HG02885 (cell line): ENCODE data around the gene APRT.
"Not testable (repeated sequence)": the region's sequence is repeated elsewhere in the genome, so short reads cannot be mapped to it uniquely, and the experiment has no call there.

ENCODE experiments used
- ATAC-seq: cut with Tn5 transposase; IDR thresholded peaks from one replicate; pipeline ENCODE4 v1.9.1; 2021; ENCODE audit warnings: mild to moderate bottlenecking; ENCODE audit not compliant: unreplicated experiment, poor library complexity

APRT gene

GRCh38 chr16:88792078-88792550, 19.6 kb downstream of the APRT start:
- no peak for ATAC-seq

GRCh38 chr16:88790312-88791211, 21.2 kb downstream of the APRT start:
- no peak for ATAC-seq

GRCh38 chr16:88789594-88789993, 22.1 kb downstream of the APRT start:
- no peak for ATAC-seq

GRCh38 chr16:88788749-88789148, 23.0 kb downstream of the APRT start:
- not testable (repeated sequence) for ATAC-seq

GRCh38 chr16:88787579-88788314, 24.0 kb downstream of the APRT start:
- no peak for ATAC-seq

GRCh38 chr16:88785106-88785924, 26.4 kb downstream of the APRT start, which contains the start of gene PIEZO1:
Gene PIEZO1, minus strand, starts transcription at chr16:88785220. Its CDS starts 256 bp downstream, at chr16:88784964.
- ATAC-seq, result peak; percentile 44

- ATAC-seq, result no peak
These were observed 26.9 kb downstream of the APRT start for GRCh38 chr16:88784856-88785105.

- ATAC-seq, result peak; percentile 10
These were observed 27.5 kb downstream of the APRT start for GRCh38 chr16:88784074-88784855.

GRCh38 chr16:88783391-88784073, 28.2 kb downstream of the APRT start:
- ATAC-seq, result no peak

GRCh38 chr16:88782454-88783390, 29.0 kb downstream of the APRT start:
- no peak for ATAC-seq

GRCh38 chr16:88781140-88782077, 30.3 kb downstream of the APRT start:
- ATAC-seq, result peak; percentile 35

- no peak for ATAC-seq
These were observed 31.3 kb downstream of the APRT start for GRCh38 chr16:88780142-88781062.

GRCh38 chr16:88779406-88780141, 32.2 kb downstream of the APRT start:
- ATAC-seq, result no peak

- no peak for ATAC-seq
These were observed 33.1 kb downstream of the APRT start for GRCh38 chr16:88778541-88779065.

- ATAC-seq, result no peak
These were observed 33.5 kb downstream of the APRT start for GRCh38 chr16:88778271-88778525.
